A549 (cell line): ENCODE results near the gene DSC2.

Source experiments
- CHD4 ChIP-seq: fragments of 200-600 bp; sonication (generic); IDR thresholded peaks from 2 replicates; pipeline ENCODE4 v1.6.1; 2016; ENCODE audit warnings: antibody characterized with exemption, mild to moderate bottlenecking, borderline replicate concordance
- FOXS1 ChIP-seq: fragments of 250-450 bp; sonication (Bioruptor Pico); IDR thresholded peaks from 2 replicates; pipeline ENCODE4 v1.5.0; 2020; ENCODE audit warnings: mild to moderate bottlenecking, moderate library complexity
- TF ChIP-seq, protein P1 (sequence below): fragments of >200 bp; sonication (Bioruptor Twin); formaldehyde crosslinking; IDR thresholded peaks from 3 replicates; pipeline ENCODE4 v1.5.1; 2016

DNA sequence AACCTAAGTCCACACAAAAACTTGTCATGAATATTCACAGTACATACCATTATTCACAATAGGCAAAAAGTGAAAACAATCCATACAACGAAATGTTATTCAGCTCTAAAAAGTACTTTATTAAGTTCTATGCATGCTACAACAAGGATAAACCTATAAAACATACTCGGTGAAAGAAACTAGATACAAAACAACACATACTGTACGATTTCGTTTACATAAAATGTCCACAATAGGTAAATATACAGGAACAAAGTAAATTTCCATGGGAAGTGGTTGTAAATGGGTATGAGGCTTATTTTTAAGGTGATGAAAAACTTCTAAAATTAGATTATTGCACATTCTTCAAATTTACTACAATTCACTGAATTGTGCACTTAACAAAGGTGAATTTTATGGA, 67.7 kb downstream of the DSC2 start:
- TF ChIP-seq CHD4 (no peak), FOXS1 (no peak)
- TF ChIP-seq, protein P1, sequence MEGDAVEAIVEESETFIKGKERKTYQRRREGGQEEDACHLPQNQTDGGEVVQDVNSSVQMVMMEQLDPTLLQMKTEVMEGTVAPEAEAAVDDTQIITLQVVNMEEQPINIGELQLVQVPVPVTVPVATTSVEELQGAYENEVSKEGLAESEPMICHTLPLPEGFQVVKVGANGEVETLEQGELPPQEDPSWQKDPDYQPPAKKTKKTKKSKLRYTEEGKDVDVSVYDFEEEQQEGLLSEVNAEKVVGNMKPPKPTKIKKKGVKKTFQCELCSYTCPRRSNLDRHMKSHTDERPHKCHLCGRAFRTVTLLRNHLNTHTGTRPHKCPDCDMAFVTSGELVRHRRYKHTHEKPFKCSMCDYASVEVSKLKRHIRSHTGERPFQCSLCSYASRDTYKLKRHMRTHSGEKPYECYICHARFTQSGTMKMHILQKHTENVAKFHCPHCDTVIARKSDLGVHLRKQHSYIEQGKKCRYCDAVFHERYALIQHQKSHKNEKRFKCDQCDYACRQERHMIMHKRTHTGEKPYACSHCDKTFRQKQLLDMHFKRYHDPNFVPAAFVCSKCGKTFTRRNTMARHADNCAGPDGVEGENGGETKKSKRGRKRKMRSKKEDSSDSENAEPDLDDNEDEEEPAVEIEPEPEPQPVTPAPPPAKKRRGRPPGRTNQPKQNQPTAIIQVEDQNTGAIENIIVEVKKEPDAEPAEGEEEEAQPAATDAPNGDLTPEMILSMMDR, result no peak
